Stimulated activated CD4-positive, alpha-beta T cell treated with anti-CD3 and anti-CD28 coated beads, TNF-alpha, amount 100 ng/mL, for 48 hours (primary cell): ENCODE results near the gene TRIM25.

Source experiments
- DNase-seq, 3 donors: peaks; one replicate each; pipeline ENCODE4 v3.0.0-alpha.2; 2020; ENCODE audit warnings: low read depth in 3 of 3

Gene TRIM25

GRCh38 chr17:56867948-56868376, 45.9 kb downstream of the TRIM25 start:
- DNase-seq = no peak

GRCh38 chr17:56866496-56866895, 47.4 kb downstream of the TRIM25 start:
- DNase-seq = no peak

GRCh38 chr17:56866076-56866475, 47.8 kb downstream of the TRIM25 start:
- no peak for DNase-seq

GRCh38 chr17:56863974-56864373, 49.9 kb downstream of the TRIM25 start:
- no peak for DNase-seq

- DNase-seq = no peak
Measured at GRCh38 chr17:56861899-56862298, 52.0 kb downstream of the TRIM25 start.

GRCh38 chr17:56851008-56851407, 62.8 kb downstream of the TRIM25 start:
- no peak for DNase-seq

- DNase-seq = no peak
Measured at GRCh38 chr17:56850591-56850990, 63.3 kb downstream of the TRIM25 start.

- DNase-seq = no peak
Measured at GRCh38 chr17:56849131-56849530, 64.7 kb downstream of the TRIM25 start.

- DNase-seq = no peak
Measured at GRCh38 chr17:56847106-56847505, 66.7 kb downstream of the TRIM25 start.

- no peak for DNase-seq
Measured at GRCh38 chr17:56845934-56846333, 67.9 kb downstream of the TRIM25 start.

- DNase-seq = no peak
Measured at GRCh38 chr17:56842577-56842976, 71.3 kb downstream of the TRIM25 start.

GRCh38 chr17:56838687-56839086, 75.2 kb downstream of the TRIM25 start:
- DNase-seq = no peak
